Liver (tissue), 9 donors: ENCODE measurements around the gene ATP13A2. TPM values are rescaled to one million over a fixed set of nuclear protein-coding genes. Genes with fewer than 3 reads are reported as not detected.
A peak's percentile ranks its signal among the peaks of the same experiment; 100 is the strongest.

Source experiments
- DNase-seq: peaks from one replicate; pipeline ENCODE4 v3.0.0-alpha.2; 2017; ENCODE audit warnings: low spot score
- H3K27ac ChIP-seq, 2 donors: one replicate each; pipeline ENCODE4 v1.7.0; 2013; ENCODE audit warnings: inconsistent platforms in 2 of 2, low read length in 2 of 2, control low read depth in 1 of 2, low read depth in 1 of 2, mild to moderate bottlenecking in 1 of 2
- H3K27me3 ChIP-seq, 4 donors: one replicate each; pipeline versions ENCODE4 v1.6.1 to v1.7.0; 2013; ENCODE audit warnings: low read length in 3 of 4, inconsistent platforms in 1 of 4, mild to moderate bottlenecking in 1 of 4, moderate library complexity in 1 of 4; ENCODE audit not compliant: control insufficient read depth in 4 of 4, insufficient read depth in 4 of 4
- H3K36me3 ChIP-seq, 4 donors: one replicate each; pipeline versions ENCODE4 v1.6.1 to v1.7.0; 2013; ENCODE audit warnings: low read length in 3 of 4, mild to moderate bottlenecking in 3 of 4, low read depth in 1 of 4, moderate library complexity in 1 of 4; ENCODE audit not compliant: control insufficient read depth in 4 of 4, insufficient read depth in 3 of 4
- H3K4me1 ChIP-seq, 4 donors: one replicate each; pipeline versions ENCODE4 v1.6.1 to v1.7.0; 2013; ENCODE audit warnings: low read length in 3 of 4, mild to moderate bottlenecking in 3 of 4, moderate library complexity in 1 of 4; ENCODE audit not compliant: control insufficient read depth in 4 of 4, insufficient read depth in 4 of 4
- H3K4me3 ChIP-seq, 3 donors: one replicate each; pipeline versions ENCODE4 v1.6.1 to v1.7.0; 2013; ENCODE audit warnings: low read length in 3 of 3, control low read depth in 1 of 3, low read depth in 1 of 3, mild to moderate bottlenecking in 1 of 3
- H3K9ac ChIP-seq, 2 donors: one replicate each; pipeline ENCODE4 v1.7.0; 2013; ENCODE audit warnings: low read length in 2 of 2, mild to moderate bottlenecking in 2 of 2, moderate library complexity in 2 of 2, control low read depth in 1 of 2, low read depth in 1 of 2
- H3K9me3 ChIP-seq, 4 donors: one replicate each; pipeline versions ENCODE4 v1.6.1 to v1.7.0; 2013; ENCODE audit warnings: low read length in 3 of 4; ENCODE audit not compliant: control insufficient read depth in 4 of 4
- FOXA1 ChIP-seq: IDR thresholded peaks from 2 replicates; pipeline ENCODE4 v1.6.1; 2016; ENCODE audit warnings: antibody characterized with exemption
- FOXA2 ChIP-seq: IDR thresholded peaks from 2 replicates; pipeline ENCODE4 v1.6.1; 2016; ENCODE audit warnings: antibody characterized with exemption
- GABPA ChIP-seq, 2 donors: IDR thresholded peaks in 1 of 2; conservative IDR thresholded peaks in 1 of 2; 2 replicates each; pipeline ENCODE4 v1.6.1; 2016; ENCODE audit warnings: antibody characterized with exemption in 2 of 2, mild to moderate bottlenecking in 1 of 2, moderate library complexity in 1 of 2
- HNF4A ChIP-seq, 2 donors: conservative IDR thresholded peaks; 2 replicates each; pipeline ENCODE4 v1.6.1; 2016; ENCODE audit warnings: antibody characterized with exemption in 2 of 2, mild to moderate bottlenecking in 2 of 2
- HNF4G ChIP-seq: IDR thresholded peaks from 2 replicates; pipeline ENCODE4 v1.6.1; 2016; ENCODE audit warnings: antibody characterized with exemption
- JUND ChIP-seq, 2 donors: IDR thresholded peaks; 2 replicates each; pipeline ENCODE4 v1.6.1; 2016; ENCODE audit warnings: antibody characterized with exemption in 2 of 2
- NR2F2 ChIP-seq: IDR thresholded peaks from 2 replicates; pipeline ENCODE4 v1.6.1; 2016; ENCODE audit warnings: antibody characterized with exemption
- RAD21 ChIP-seq, 2 donors: IDR thresholded peaks; 2 replicates each; pipeline ENCODE4 v1.6.1; 2016; ENCODE audit warnings: antibody characterized with exemption in 2 of 2, mild to moderate bottlenecking in 2 of 2
- RXRA ChIP-seq, 2 donors: IDR thresholded peaks; 2 replicates each; pipeline ENCODE4 v1.6.1; 2017 to 2018; ENCODE audit warnings: antibody characterized with exemption in 2 of 2, mild to moderate bottlenecking in 1 of 2
- YY1 ChIP-seq: IDR thresholded peaks from 2 replicates; pipeline ENCODE4 v1.6.1; 2016; ENCODE audit warnings: antibody characterized with exemption, mild to moderate bottlenecking
- ZBTB33 ChIP-seq: IDR thresholded peaks from 2 replicates; pipeline ENCODE4 v1.6.1; 2016; ENCODE audit warnings: antibody characterized with exemption
- WGBS: extraction: QIAGEN DNeasy Blood & Tissue Kit; methylation state at CpG from one replicate; pipeline ENCODE4 v1.1.7; 2013; 5-methylcytosine and 5-hydroxymethylcytosine counted together
- polyA plus RNA-seq, 2 donors: library from polyadenylated mRNA; stranded (reverse) in 1 of 2; unstranded in 1 of 2; fragments of 200-250 nt in 1 of 2; fragments of >200 nt in 1 of 2; fragmentation: Nextera tagmentation in 1 of 2; extraction: Ambion mirVana in 1 of 2; gene quantifications; one replicate each; pipeline versions ENCODE4 v1.2.1 to v1.2.3, GENCODE V29; 2013 to 2015
- total RNA-seq, 2 donors: library from RNA; depleted of rRNA; stranded (reverse); fragments of >200 nt; gene quantifications; one replicate each; pipeline ENCODE4 v1.2.3, GENCODE V29; 2014
- TF ChIP-seq, protein P1 (sequence below): fragments of 150-350 bp; IDR thresholded peaks from 2 replicates; pipeline ENCODE4 v1.5.1; 2017; ENCODE audit warnings: improper control_type of control experiment, low read depth, low read length; ENCODE audit not compliant: missing input control
- TF ChIP-seq, protein P2 (sequence below): IDR thresholded peaks from 2 replicates; pipeline ENCODE4 v1.6.1; 2016; ENCODE audit warnings: antibody characterized with exemption
- donor health status: healthy.
- donor health status: healthy.
- donor health status: healthy.
- donor health status: healthy.
- donor health status: healthy.

The ATP13A2 gene
- total and polyA plus RNA-seq, 4 donors, result 2.4 to 12.2 (median 8.1) TPM

- H3K36me3 ChIP-seq, result peaks cover 0 to 2% (median under 1%) of the 10 kb centered on the region in 4 donors
- no peak for DNase-seq
- H3K9me3 ChIP-seq, result no peaks in the 10 kb centered on the region
- WGBS, result 13% methylated on average over 53 of the region's 53 CpGs
- peaks cover 0 to 2% (median 0%) of the 10 kb centered on the region in 4 donors for H3K27me3 ChIP-seq
- no peak within 1 kb of the TSS for H3K27ac ChIP-seq
- TF ChIP-seq GABPA (IDR thresholded peaks at IDR 0.05 in 1 of 2, conservative IDR thresholded peaks at IDR 0.05 in 1 of 2) (no peak), YY1 (no peak), HNF4A (conservative IDR thresholded peaks at IDR 0.05) (no peak), FOXA1 (no peak), NR2F2 (no peak), FOXA2 (no peak), RXRA (IDR thresholded peaks at IDR 0.05) (no peak), HNF4G (no peak), ZBTB33 (no peak), JUND (IDR thresholded peaks at IDR 0.05) (no peak)
- TF ChIP-seq, protein P1, sequence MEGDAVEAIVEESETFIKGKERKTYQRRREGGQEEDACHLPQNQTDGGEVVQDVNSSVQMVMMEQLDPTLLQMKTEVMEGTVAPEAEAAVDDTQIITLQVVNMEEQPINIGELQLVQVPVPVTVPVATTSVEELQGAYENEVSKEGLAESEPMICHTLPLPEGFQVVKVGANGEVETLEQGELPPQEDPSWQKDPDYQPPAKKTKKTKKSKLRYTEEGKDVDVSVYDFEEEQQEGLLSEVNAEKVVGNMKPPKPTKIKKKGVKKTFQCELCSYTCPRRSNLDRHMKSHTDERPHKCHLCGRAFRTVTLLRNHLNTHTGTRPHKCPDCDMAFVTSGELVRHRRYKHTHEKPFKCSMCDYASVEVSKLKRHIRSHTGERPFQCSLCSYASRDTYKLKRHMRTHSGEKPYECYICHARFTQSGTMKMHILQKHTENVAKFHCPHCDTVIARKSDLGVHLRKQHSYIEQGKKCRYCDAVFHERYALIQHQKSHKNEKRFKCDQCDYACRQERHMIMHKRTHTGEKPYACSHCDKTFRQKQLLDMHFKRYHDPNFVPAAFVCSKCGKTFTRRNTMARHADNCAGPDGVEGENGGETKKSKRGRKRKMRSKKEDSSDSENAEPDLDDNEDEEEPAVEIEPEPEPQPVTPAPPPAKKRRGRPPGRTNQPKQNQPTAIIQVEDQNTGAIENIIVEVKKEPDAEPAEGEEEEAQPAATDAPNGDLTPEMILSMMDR, result no peak
- TF ChIP-seq, protein P2, sequence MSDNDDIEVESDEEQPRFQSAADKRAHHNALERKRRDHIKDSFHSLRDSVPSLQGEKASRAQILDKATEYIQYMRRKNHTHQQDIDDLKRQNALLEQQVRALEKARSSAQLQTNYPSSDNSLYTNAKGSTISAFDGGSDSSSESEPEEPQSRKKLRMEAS, result no peak
- peak within 1 kb of the TSS in 1 of 3 donors; percentile 2 for H3K4me3 ChIP-seq
- no peak within 1 kb of the TSS for H3K9ac ChIP-seq
- peaks cover 0 to 4% (median 0%) of the 10 kb centered on the region in 4 donors for H3K4me1 ChIP-seq
These were observed 31.1 kb downstream of the ATP13A2 start, which contains the start of gene MFAP2 for GRCh38 chr1:16980473-16981268. Gene MFAP2 (minus strand): TSS chr1:16980620. CDS start chr1:16978273, 2,347 bp downstream.

- 25% methylated on average over 44 of the region's 44 CpGs for WGBS
- no peak for DNase-seq
- Histone ChIP-seq H3K4me1 (peaks cover 0 to 4% (median 0%) of the 10 kb centered on the region in 4 donors), H3K9ac (no peak overlapping the region), H3K36me3 (no peaks in the 10 kb centered on the region), H3K27me3 (peaks cover 0 to 2% (median 0%) of the 10 kb centered on the region in 4 donors), H3K27ac (no peak overlapping the region), H3K9me3 (no peaks in the 10 kb centered on the region), H3K4me3 (peak overlapping the region in 1 of 3 donors; percentile 2)
- no peak for TF ChIP-seq GABPA (IDR thresholded peaks at IDR 0.05 in 1 of 2, conservative IDR thresholded peaks at IDR 0.05 in 1 of 2)
- TF ChIP-seq RAD21 (IDR thresholded peaks at IDR 0.05), result no peak
- TF ChIP-seq RXRA (IDR thresholded peaks at IDR 0.05), result no peak
- no peak for TF ChIP-seq HNF4G
- no peak for TF ChIP-seq NR2F2
These were observed 32.0 kb downstream of the ATP13A2 start for GRCh38 chr1:16979475-16980327.
